GM21723 (cell line): ENCODE data around the gene TXLNA.

ENCODE experiments used
- ATAC-seq: cut with Tn5 transposase; IDR thresholded peaks from one replicate; pipeline ENCODE4 v1.9.1; 2021; ENCODE audit warnings: mild to moderate bottlenecking, moderate library complexity; ENCODE audit not compliant: unreplicated experiment

TXLNA gene

DNA sequence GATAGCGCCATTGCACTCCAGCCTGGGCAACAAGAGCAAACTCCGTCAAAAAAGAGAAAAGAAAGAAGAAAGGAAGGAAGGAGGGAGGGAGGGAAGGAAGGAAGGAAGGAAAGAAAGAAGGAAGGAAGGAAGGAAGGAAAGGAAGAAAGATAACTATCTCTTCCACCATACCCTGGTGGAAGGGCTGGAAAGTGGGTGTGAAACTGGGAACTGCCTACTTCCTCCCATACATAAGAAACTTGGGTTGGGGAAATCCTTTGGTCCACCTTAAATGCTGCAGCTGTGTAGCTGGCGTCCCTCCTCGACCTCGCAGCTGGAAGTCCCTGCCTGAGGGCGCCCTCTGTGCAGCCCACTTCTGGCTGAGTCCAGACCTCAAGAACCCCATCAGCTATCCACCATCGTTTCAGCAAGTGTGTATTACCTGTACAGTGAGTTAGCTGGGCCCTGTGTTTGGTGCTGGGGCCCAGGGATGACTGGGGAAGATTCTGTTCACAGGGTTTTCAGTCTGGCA lies 62.9 kb downstream of the TXLNA start:
- ATAC-seq: no peak

DNA sequence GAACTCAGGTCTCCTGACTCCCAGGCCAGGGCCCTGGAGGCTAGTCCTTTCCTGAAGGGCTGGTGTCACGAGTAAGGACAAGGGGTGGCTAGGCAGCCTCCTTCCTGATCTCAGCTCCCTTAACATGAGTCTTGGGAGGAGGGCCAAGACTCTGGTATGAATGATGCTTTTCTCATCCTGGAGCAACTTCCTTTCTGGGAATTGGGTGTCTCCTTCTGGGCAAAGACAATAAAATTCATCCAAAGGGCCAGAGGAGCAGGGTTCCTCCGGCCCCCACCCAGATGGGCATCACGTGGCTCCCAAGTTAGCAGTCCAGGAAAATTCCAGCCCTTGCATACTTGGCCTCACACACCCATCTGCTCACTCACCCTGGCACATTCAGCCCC lies 67.4 kb downstream of the TXLNA start, which contains the start of gene FAM167B:
FAM167B (plus strand) TSS at position 335 of the 386 bp plus-strand sequence. CDS start 200 bp downstream, outside the sequence.
- ATAC-seq: no peak

DNA sequence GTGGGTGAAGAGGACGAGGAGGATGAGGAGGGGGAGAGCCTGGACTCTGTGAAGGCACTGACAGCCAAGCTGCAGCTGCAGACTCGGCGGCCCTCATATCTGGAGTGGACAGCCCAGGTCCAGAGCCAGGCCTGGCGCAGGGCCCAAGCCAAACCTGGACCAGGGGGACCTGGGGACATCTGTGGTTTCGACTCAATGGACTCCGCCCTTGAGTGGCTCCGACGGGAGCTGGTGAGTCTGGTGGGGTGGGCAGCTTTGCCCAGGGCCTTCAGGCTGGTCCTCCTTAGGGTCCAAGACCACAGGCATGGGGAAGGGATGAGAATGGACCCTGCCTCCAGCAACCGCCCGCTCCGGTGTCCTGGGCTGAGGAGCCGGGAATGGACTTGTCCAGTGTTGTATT lies 68.0 kb downstream of the TXLNA start:
- ATAC-seq: no peak
